HepG2 (cell line): Measurements from ENCODE around the gene UBAC1. TPM values are rescaled to one million over a fixed set of nuclear protein-coding genes. Genes with fewer than 3 reads are reported as not detected.

Experiments
- FOXJ3 ChIP-seq: sonication (generic); formaldehyde crosslinking; IDR thresholded peaks from 2 replicates; pipeline ENCODE4 v1.4.0; 2020; ENCODE audit warnings: missing genetic modification reagents, mild to moderate bottlenecking, borderline replicate concordance
- HDAC1 ChIP-seq: sonication (generic); formaldehyde crosslinking; IDR thresholded peaks from 2 replicates; pipeline ENCODE4 v1.5.1; 2020; ENCODE audit warnings: mild to moderate bottlenecking, missing genetic modification reagents
- HIC2 ChIP-seq: sonication (generic); formaldehyde crosslinking; IDR thresholded peaks from 2 replicates; pipeline ENCODE4 v1.9.0; 2022; ENCODE audit warnings: low read depth, missing genetic modification reagents
- HOMEZ ChIP-seq: IDR thresholded peaks from 2 replicates; pipeline ENCODE4 v1.6.1; 2016; ENCODE audit warnings: low read depth
- MXD4 ChIP-seq: IDR thresholded peaks from 2 replicates; pipeline ENCODE4 v1.6.1; 2016; ENCODE audit warnings: mild to moderate bottlenecking, missing biosample characterization, missing genetic modification reagents
- NFE2L1 ChIP-seq: sonication (generic); formaldehyde crosslinking; IDR thresholded peaks from 2 replicates; pipeline ENCODE4 v1.4.0; 2020; ENCODE audit warnings: missing genetic modification reagents, mild to moderate bottlenecking, borderline replicate concordance
- PREB ChIP-seq: sonication (generic); formaldehyde crosslinking; IDR thresholded peaks from 2 replicates; pipeline ENCODE4 v1.4.0; 2020; ENCODE audit warnings: missing genetic modification reagents
- SALL2 ChIP-seq: sonication (generic); formaldehyde crosslinking; IDR thresholded peaks from 2 replicates; pipeline ENCODE4 v1.8.1; 2023; ENCODE audit warnings: mild to moderate bottlenecking, missing genetic modification reagents, inconsistent platforms
- WIZ ChIP-seq: sonication (generic); formaldehyde crosslinking; IDR thresholded peaks from 2 replicates; pipeline ENCODE4 v1.5.1; 2020; ENCODE audit warnings: mild to moderate bottlenecking, missing genetic modification reagents
- ZBTB8A ChIP-seq: sonication (generic); formaldehyde crosslinking; IDR thresholded peaks from 2 replicates; pipeline ENCODE4 v1.4.0; 2020; ENCODE audit warnings: mild to moderate bottlenecking, low read depth, missing genetic modification reagents, borderline replicate concordance
- ZHX1 ChIP-seq: sonication (generic); formaldehyde crosslinking; IDR thresholded peaks from 2 replicates; pipeline ENCODE4 v1.8.1; 2022; ENCODE audit warnings: low read depth, mild to moderate bottlenecking, missing genetic modification reagents
- ZNF12 ChIP-seq: sonication (generic); formaldehyde crosslinking; IDR thresholded peaks from 2 replicates; pipeline ENCODE4 v1.5.0; 2020; ENCODE audit warnings: missing genetic modification reagents
- ZNF124 ChIP-seq: sonication (generic); formaldehyde crosslinking; IDR thresholded peaks from 2 replicates; pipeline ENCODE4 v1.4.0; 2020; ENCODE audit warnings: missing genetic modification reagents
- ZNF256 ChIP-seq: sonication (generic); formaldehyde crosslinking; conservative IDR thresholded peaks from 2 replicates; pipeline ENCODE4 v1.4.0; 2020; ENCODE audit warnings: missing genetic modification reagents
- ZNF441 ChIP-seq: sonication (generic); formaldehyde crosslinking; IDR thresholded peaks from 2 replicates; pipeline ENCODE4 v1.7.0; 2021; ENCODE audit warnings: missing genetic modification reagents, borderline replicate concordance
- ZNF562 ChIP-seq: sonication (generic); formaldehyde crosslinking; IDR thresholded peaks from 2 replicates; pipeline ENCODE4 v1.8.0; 2022; ENCODE audit warnings: missing genetic modification reagents, borderline replicate concordance
- ZNF781 ChIP-seq: sonication (generic); formaldehyde crosslinking; IDR thresholded peaks from 2 replicates; pipeline ENCODE4 v1.5.1; 2020; ENCODE audit warnings: borderline replicate concordance, mild to moderate bottlenecking, missing genetic modification reagents; ENCODE audit errors: not compliant biosample characterization
- ZNF792 ChIP-seq: IDR thresholded peaks from 2 replicates; pipeline ENCODE4 v1.6.1; 2016
- ZSCAN22 ChIP-seq: sonication (generic); formaldehyde crosslinking; IDR thresholded peaks from 2 replicates; pipeline ENCODE4 v1.4.0; 2020; ENCODE audit warnings: mild to moderate bottlenecking, missing genetic modification reagents
- polyA plus RNA-seq, 8 experiments: library from polyadenylated mRNA; depleted of rRNA in 3 of 8; stranded (reverse) in 7 of 8; unstranded in 1 of 8; fragments of >200 nt; fragmentation: Illumina TruSeq in 4 of 8; extraction: Trizol in 4 of 8; gene quantifications; 2 replicates each; pipeline versions ENCODE4 v1.2.1 to v1.2.3, GENCODE V29; 2011 to 2016; ENCODE audit warnings: low read depth in 4 of 8, missing spikeins in 1 of 8, mixed read lengths in 1 of 8; ENCODE audit not compliant: insufficient read depth in 1 of 8
- total RNA-seq, 5 experiments: library from RNA; depleted of rRNA; stranded (reverse); fragments of >200 nt; fragmentation: Illumina TruSeq; extraction: Trizol; gene quantifications; 2 replicates each; pipeline ENCODE4 v1.2.3, GENCODE V29; 2016; ENCODE audit warnings: low read depth in 1 of 5

UBAC1 gene
- total and polyA plus RNA-seq, 2 of the 13 experiments (the other 11 are each of a cell fraction or from before 2014, with no cell fraction given) = 32.2 to 34.1 TPM

GRCh38 chr9:135992486-135993408, 31.6 kb upstream of the UBAC1 start (continued):
- TF ChIP-seq SALL2 (peak; percentile 19; the same call in 1 of the 2 replicates), PREB (CRISPR knock-in tag) (no peak), ZNF441 (CRISPR knock-in tag) (no peak; the same call in 1 of the 2 replicates), HIC2 (CRISPR knock-in tag) (no peak), ZNF781 (CRISPR knock-in tag) (peak; percentile 62), MXD4 (no peak; the same call in 1 of the 2 replicates), WIZ (CRISPR knock-in tag) (no peak), ZNF792 (peak; percentile 64), NFE2L1 (CRISPR knock-in tag) (no peak), ZHX1 (CRISPR knock-in tag) (no peak), ZNF12 (no peak), ZNF124 (CRISPR knock-in tag) (no peak), ZSCAN22 (CRISPR knock-in tag) (no peak), ZNF256 (CRISPR knock-in tag) (no peak), HOMEZ (CRISPR knock-in tag) (peak; percentile 42; the same call in 1 of the 2 replicates), HDAC1 (CRISPR knock-in tag) (peak; percentile 79), ZNF562 (CRISPR knock-in tag) (no peak), ZBTB8A (CRISPR knock-in tag) (no peak), FOXJ3 (CRISPR knock-in tag) (no peak)
